Fibroblast of lung (primary cell): Measurements from ENCODE around the gene ACSM5. TPM values are rescaled to one million over a fixed set of nuclear protein-coding genes. Genes with fewer than 3 reads are reported as not detected.
"Not testable (repeated sequence)": the region's sequence is repeated elsewhere in the genome, so short reads cannot be mapped to it uniquely, and the experiment has no call there.

Source experiments
- DNase-seq, 2 donors: peaks; one replicate each; pipeline versions ENCODE4 v3.0.0 to v3.0.0-alpha.2; 2010; ENCODE audit warnings: low read depth in 2 of 2
- H2AFZ ChIP-seq: 2 replicates; pipeline ENCODE4 v1.5.1; 2012; ENCODE audit warnings: low read length, control low read depth, inconsistent platforms
- H3K27ac ChIP-seq: 2 replicates; pipeline ENCODE4 v1.5.1; 2011; ENCODE audit warnings: low read length, control low read depth; ENCODE audit not compliant: insufficient read depth
- H3K27me3 ChIP-seq: 2 replicates; pipeline ENCODE4 v1.5.1; 2011; ENCODE audit warnings: mild to moderate bottlenecking, low read length; ENCODE audit not compliant: control insufficient read depth, insufficient read depth
- H3K36me3 ChIP-seq: 2 replicates; pipeline ENCODE4 v1.5.1; 2011; ENCODE audit warnings: low read length; ENCODE audit not compliant: control insufficient read depth, insufficient read depth
- H3K4me1 ChIP-seq: 2 replicates; pipeline ENCODE4 v1.5.1; 2011; ENCODE audit warnings: low read length; ENCODE audit not compliant: control insufficient read depth, insufficient read depth; ENCODE audit errors: extremely low read depth
- H3K4me2 ChIP-seq: 2 replicates; pipeline ENCODE4 v1.5.1; 2011; ENCODE audit warnings: low read length, control low read depth; ENCODE audit not compliant: insufficient read depth; ENCODE audit errors: extremely low read depth
- H3K4me3 ChIP-seq, 4 experiments: fragments of 200-600 bp in 1 of 4; sonication (generic) in 1 of 4; replicated peaks in 1 of 4; 2 replicates each; pipeline ENCODE4 v1.5.1; 2011 to 2016; ENCODE audit warnings: low read length in 4 of 4, low read depth in 3 of 4, mild to moderate bottlenecking in 3 of 4, control low read depth in 2 of 4, inconsistent platforms in 1 of 4, mixed read lengths in 1 of 4; ENCODE audit not compliant: insufficient read depth in 1 of 4; ENCODE audit errors: control extremely low read depth in 1 of 4
- H3K79me2 ChIP-seq: 2 replicates; pipeline ENCODE4 v1.5.1; 2012; ENCODE audit warnings: mild to moderate bottlenecking, low read length, inconsistent platforms; ENCODE audit not compliant: control insufficient read depth, insufficient read depth
- H3K9ac ChIP-seq: 2 replicates; pipeline ENCODE4 v1.5.1; 2011; ENCODE audit warnings: mild to moderate bottlenecking, low read length, control low read depth; ENCODE audit not compliant: insufficient read depth
- H3K9me3 ChIP-seq: 2 replicates; pipeline ENCODE4 v1.5.1; 2012; ENCODE audit warnings: low read depth, low read length; ENCODE audit not compliant: control insufficient read depth, insufficient read depth
- H4K20me1 ChIP-seq: 2 replicates; pipeline ENCODE4 v1.5.1; 2011; ENCODE audit warnings: low read length; ENCODE audit not compliant: control insufficient read depth, insufficient read depth; ENCODE audit errors: extremely low read depth
- polyA plus RNA-seq, 2 donors: library from polyadenylated mRNA; depleted of rRNA in 1 of 2; stranded (reverse) in 1 of 2; unstranded in 1 of 2; fragments of >200 nt; gene quantifications; 2 replicates each; pipeline ENCODE4 v1.2.1, GENCODE V29; 2011 to 2012; ENCODE audit warnings: missing spikeins in 1 of 2
- total RNA-seq: library from RNA; depleted of rRNA; stranded (reverse); fragments of >200 nt; gene quantifications from 2 replicates; pipeline ENCODE4 v1.2.1, GENCODE V29; 2014

The ACSM5 gene
- total and polyA plus RNA-seq, 2 donors (not counting 1 experiment from before 2014, with no cell fraction given): 0.10 TPM; not detected in 1

- H3K4me3 ChIP-seq, H3K79me2 ChIP-seq, H3K9ac ChIP-seq, H2AFZ ChIP-seq, H3K27ac ChIP-seq, DNase-seq, H3K4me2 ChIP-seq, H3K27me3 ChIP-seq, H4K20me1 ChIP-seq, H3K36me3 ChIP-seq, H3K4me1 ChIP-seq, H3K9me3 ChIP-seq: not testable (repeated sequence)
These were observed 51.0 kb downstream of the ACSM5 start for GRCh38 chr16:20460313-20460712.

- not testable (repeated sequence) for H3K27ac ChIP-seq, H2AFZ ChIP-seq, H3K9ac ChIP-seq, H3K4me2 ChIP-seq, DNase-seq, H4K20me1 ChIP-seq, H3K4me1 ChIP-seq, H3K4me3 ChIP-seq, H3K27me3 ChIP-seq, H3K79me2 ChIP-seq, H3K9me3 ChIP-seq, H3K36me3 ChIP-seq
These were observed 59.6 kb downstream of the ACSM5 start for GRCh38 chr16:20468954-20469353.

- H3K36me3 ChIP-seq, H3K4me2 ChIP-seq, H3K79me2 ChIP-seq, H3K4me1 ChIP-seq, H2AFZ ChIP-seq, H3K27me3 ChIP-seq, H4K20me1 ChIP-seq, H3K9ac ChIP-seq, H3K4me3 ChIP-seq, H3K9me3 ChIP-seq, H3K27ac ChIP-seq, DNase-seq: not testable (repeated sequence)
These were observed 60.6 kb downstream of the ACSM5 start for GRCh38 chr16:20469930-20470329.

GRCh38 chr16:20470732-20471131 is 61.4 kb downstream of the ACSM5 start:
- not testable (repeated sequence) for H3K79me2 ChIP-seq, H4K20me1 ChIP-seq, H3K36me3 ChIP-seq, H3K9ac ChIP-seq, H3K27ac ChIP-seq, H3K27me3 ChIP-seq, H3K4me3 ChIP-seq, H2AFZ ChIP-seq, DNase-seq, H3K9me3 ChIP-seq, H3K4me2 ChIP-seq, H3K4me1 ChIP-seq

- DNase-seq, H3K27me3 ChIP-seq, H3K4me3 ChIP-seq, H3K4me1 ChIP-seq, H4K20me1 ChIP-seq, H3K79me2 ChIP-seq, H3K27ac ChIP-seq, H3K36me3 ChIP-seq, H3K9me3 ChIP-seq, H3K4me2 ChIP-seq, H3K9ac ChIP-seq, H2AFZ ChIP-seq: not testable (repeated sequence)
These were observed 67.9 kb downstream of the ACSM5 start for GRCh38 chr16:20477188-20477744.

- H2AFZ ChIP-seq, H3K4me2 ChIP-seq, H3K4me3 ChIP-seq: not testable (repeated sequence)
These were observed 74.7 kb downstream of the ACSM5 start for GRCh38 chr16:20483989-20484388.

More at GRCh38 chr16:20483989-20484388, 74.7 kb downstream of the ACSM5 start:
- not testable (repeated sequence) for H3K9ac ChIP-seq, DNase-seq, H3K27ac ChIP-seq, H3K36me3 ChIP-seq, H3K4me1 ChIP-seq, H3K27me3 ChIP-seq, H3K9me3 ChIP-seq, H4K20me1 ChIP-seq, H3K79me2 ChIP-seq
